HG02943 (cell line): ENCODE measurements around the gene CFAP20DC.
A peak's percentile ranks its signal among the peaks of the same experiment; 100 is the strongest.
"Not testable (repeated sequence)": the region's sequence is repeated elsewhere in the genome, so short reads cannot be mapped to it uniquely, and the experiment has no call there.

Source experiments
- ATAC-seq: cut with Tn5 transposase; IDR thresholded peaks from one replicate; pipeline ENCODE4 v1.9.1; 2021; ENCODE audit warnings: mild to moderate bottlenecking, low read depth, moderate library complexity; ENCODE audit not compliant: unreplicated experiment

The CFAP20DC gene

DNA sequence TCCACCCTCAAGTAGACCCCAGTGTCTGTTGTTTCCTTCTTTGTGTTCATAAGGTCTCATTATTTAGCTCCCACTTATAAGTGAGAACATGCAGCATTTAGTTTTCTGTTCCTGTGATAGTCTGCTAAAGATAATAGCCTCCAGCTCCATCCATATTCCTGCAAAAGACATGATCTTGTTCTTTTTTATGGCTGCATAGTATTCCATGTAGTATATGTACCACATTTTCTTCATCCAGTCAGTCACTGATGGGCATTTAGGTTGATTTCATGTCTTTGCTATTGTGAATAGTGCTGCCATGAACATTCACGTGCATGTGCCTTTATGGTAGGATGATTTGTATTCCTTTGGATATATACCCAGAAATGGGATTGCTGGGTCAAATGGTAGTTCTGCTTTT is 82.0 kb downstream of the CFAP20DC start:
- not testable (repeated sequence) for ATAC-seq

GRCh38 chr3:58965865-58966264 is 84.0 kb downstream of the CFAP20DC start:
- no peak for ATAC-seq

GRCh38 chr3:58963928-58964503 is 85.8 kb downstream of the CFAP20DC start:
- no peak for ATAC-seq

DNA sequence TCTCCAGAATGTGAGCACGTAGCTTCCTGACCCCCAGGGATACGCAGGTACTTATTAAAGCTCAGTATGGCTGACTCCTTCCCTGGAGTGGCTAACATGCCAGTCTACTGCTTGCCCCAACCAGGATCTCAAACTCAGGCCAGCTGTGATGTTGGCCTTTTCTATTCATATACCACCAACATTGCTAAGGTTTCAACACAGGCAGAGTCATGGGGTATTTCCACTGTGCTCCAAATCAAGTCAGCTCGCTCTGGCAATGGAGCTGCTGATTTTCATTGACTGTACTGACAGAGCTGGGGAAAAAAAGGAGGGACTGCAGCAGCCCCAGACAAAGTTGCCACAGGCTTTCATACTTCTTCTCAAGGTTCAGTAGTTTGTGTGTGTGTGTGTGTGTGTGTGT is 87.0 kb downstream of the CFAP20DC start:
- no peak for ATAC-seq

DNA sequence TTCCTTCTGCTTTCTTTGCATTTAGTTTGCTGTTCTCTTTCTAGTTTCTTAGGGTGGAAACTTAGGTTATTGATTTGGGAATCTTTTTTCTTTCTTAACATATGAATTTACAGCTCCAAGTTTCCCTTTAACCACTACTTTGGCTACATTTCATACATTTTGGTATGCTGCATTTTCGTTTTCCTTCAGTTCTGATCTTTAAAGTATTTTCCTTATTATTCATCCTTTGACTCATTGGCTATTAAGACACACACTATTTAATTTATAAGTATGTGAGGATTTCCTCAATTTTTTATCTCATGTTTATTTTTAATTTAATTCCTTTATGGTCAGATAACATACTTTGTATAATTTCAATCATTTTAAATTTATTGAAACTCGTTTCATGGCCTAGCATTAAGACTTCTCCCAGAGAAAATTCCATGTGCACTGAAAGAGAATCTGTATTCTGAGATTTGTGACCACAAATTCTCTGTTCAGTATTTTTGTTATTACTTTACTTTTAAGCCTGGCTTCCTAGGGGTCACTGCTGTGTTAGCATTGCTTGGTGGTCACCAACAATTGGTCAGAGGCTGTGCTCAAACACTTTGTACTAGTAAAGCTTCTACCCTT is 87.7 kb downstream of the CFAP20DC start:
- ATAC-seq, result no peak

- ATAC-seq, result no peak
Measured at GRCh38 chr3:58955308-58955707, 94.5 kb downstream of the CFAP20DC start.

GRCh38 chr3:58953288-58953687 is 96.5 kb downstream of the CFAP20DC start:
- ATAC-seq, result no peak

- ATAC-seq, result peak; percentile 75
Measured at GRCh38 chr3:58952128-58952917, 97.5 kb downstream of the CFAP20DC start.

DNA sequence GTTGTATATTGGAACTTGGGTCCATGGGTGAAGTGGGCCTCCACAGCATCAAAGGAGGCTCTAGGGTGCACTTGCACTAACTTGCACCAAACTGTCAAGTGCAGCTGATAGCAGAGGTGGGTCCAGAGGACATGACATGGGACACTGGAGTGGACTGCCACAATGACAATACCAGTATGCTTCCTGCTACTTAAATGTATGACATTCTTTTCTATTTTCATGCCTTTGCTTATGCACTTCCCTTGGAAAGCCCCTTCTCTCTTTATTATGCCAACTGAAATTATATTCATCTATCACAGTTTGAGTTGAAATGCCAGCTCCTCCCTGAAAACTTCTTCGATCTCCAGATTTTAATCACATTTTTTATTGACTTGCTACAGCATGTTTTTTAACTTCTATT is 101.8 kb downstream of the CFAP20DC start:
- no peak for ATAC-seq

DNA sequence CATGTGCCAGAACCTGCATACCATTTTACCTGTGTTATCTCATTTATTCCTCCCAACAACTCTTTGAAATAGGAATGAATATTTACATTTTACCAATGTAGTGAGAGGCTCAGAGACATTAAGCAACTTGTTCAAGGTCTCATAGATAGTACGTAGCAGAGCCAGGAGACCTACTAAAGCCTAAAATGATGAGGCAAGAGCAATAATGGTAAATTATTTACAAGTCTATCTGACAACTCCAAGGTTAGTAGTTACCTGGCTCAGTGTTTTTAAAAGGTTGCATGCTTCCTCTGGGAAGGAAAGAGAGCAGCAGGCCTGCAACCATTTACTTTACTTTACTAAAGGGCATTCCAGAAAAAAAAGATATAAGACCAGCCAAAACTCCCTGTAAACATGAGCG is 103.0 kb downstream of the CFAP20DC start:
- ATAC-seq, result no peak

DNA sequence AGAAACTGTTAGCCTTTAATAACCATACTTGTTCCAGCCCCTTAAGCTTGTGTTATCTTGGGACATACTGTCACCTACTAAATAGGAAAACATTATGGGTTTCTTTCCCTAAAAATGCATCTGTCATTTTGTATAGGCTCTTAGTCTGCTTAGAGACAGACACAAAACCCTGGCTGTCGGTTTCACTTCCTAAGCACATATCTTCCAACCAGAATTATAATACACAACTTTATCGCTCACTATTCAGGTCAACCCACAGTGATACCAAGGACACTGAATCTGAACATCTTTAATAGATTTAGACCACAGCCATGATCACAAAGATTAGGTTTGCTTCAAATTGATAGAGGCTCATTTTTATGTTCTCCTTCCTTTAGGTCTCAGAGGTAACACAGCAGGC is 111.8 kb downstream of the CFAP20DC start:
- ATAC-seq, result no peak

- ATAC-seq, result no peak
Measured at GRCh38 chr3:58924578-58924977, 125.2 kb downstream of the CFAP20DC start.

GRCh38 chr3:58900386-58900785 is 149.4 kb downstream of the CFAP20DC start:
- ATAC-seq, result no peak

- ATAC-seq, result no peak
Measured at GRCh38 chr3:58899953-58900298, 149.9 kb downstream of the CFAP20DC start.

DNA sequence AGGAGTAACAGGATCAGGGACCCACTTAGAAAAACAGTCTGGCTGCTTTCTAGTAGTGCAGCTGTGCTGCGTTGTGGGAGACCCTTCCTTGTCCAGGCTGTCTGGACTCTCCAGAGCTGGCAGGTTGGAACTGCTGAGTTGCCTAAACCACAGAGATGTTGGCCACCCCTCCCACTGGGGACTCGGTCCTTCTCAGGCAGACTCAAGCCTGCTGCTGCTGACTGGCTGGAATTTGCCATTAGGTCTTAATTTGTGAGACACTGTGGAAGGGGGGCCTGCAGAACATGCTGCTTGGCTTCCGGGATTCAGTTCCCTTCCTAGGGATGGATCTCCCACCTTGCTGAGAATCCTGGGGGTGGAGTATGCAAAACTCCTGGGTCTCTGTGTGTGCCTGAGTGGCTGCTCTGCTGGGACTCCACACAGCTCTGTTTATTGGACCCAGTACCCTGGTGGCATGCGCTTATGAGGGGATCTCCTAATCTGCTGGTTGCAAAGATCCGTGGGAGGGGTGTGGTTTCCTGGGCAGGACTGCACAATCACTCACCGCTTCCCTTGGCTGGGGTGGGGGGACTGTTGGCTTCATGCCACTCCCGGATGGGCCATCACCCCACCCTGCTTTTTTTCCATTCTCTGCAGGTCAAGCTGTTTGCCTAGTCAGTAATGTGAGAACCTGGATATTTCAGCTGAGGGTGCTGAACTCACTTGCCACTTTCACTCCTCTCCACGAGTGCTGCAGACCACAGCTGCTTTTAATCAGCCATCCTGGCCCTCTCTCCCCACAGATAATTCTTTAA is 150.5 kb downstream of the CFAP20DC start:
- ATAC-seq, result no peak

GRCh38 chr3:58898513-58898912 is 151.3 kb downstream of the CFAP20DC start:
- no peak for ATAC-seq

DNA sequence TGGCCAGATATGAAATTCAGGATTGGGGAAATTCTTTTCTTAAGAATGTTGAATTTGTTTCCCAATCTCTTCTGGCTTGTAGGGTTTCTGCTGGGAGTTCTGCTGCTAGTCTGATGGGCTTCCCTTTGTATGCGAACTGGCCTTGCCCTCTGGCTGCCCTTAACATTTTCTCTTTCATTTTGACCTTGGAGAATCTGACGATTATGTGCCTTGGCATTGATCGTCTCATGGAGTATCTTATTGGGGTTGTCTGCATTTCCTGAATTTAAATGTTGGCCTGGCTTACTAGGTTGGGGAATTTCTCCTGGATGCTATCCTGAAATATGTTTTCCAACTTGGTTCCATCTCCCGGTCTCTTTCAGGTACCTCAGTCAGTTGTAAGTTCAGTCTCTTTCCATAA is 152.2 kb downstream of the CFAP20DC start:
- no peak for ATAC-seq

GRCh38 chr3:58895678-58896077 is 154.1 kb downstream of the CFAP20DC start:
- not testable (repeated sequence) for ATAC-seq

GRCh38 chr3:58892526-58892925 is 157.3 kb downstream of the CFAP20DC start:
- ATAC-seq, result not testable (repeated sequence)

GRCh38 chr3:58888087-58888486 is 161.7 kb downstream of the CFAP20DC start:
- ATAC-seq, result no peak

DNA sequence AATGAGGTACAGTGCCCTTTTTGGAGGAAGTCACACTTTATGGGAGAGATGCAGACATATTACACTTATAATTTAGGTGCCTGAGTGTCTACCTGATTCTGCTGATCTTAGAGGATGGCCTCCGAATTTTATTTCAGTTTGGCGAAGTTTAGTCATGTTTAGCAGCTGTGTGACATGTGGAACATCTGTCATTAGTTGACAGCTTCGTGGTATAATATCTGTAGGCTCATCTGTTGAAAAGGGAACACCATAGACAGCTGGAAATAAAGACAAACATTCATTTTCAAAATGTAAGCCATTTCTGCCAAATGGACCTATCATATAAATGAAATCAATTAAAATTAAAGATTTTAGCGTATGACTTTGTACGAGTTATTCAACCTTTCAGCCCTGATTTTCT is 165.4 kb downstream of the CFAP20DC start:
- no peak for ATAC-seq
